ENCODE measurements around the gene EFNB1.

DNA sequence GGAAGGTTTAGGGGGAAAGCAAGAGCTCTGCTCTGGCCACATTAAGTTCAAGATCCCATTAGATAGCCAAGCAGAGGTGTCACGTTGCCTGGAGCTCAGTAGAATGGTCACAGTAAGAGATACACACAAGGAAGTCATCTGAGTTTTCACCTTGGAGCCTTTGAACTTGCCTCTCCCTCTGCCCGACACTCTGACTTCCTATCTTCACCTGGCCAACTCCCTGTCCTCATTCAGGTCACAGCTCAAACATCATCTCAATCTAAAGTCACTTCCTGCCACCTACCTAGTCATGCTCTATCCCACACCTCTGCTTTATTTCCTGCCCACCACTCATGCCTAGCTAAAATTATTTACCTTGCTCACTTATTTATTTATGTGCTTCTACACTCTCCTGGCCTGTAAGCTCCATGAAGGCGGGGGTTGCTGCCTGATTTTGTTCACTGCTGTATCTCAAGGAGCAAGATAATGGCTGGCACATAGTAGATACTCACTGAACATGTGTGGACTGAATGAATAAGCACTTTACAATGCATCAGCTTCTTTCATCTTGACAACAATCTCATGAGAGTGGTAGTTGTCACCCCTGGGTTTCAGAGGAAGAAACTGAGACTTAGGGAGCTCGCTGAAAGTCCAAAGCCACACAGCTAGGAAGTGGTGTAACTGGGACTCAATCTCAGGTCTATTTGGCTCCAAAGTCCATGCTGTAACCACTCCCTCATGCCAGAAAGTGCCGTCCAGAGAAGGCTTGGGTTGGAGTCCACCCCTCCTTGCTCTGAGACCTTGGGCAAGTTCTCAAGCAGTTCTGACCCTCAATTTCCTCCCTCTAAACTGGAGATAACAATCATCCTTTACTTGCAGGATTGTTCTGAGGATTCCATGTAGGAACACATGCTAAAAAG is 40.3 kb downstream of the EFNB1 start:
- TF ChIP-seq POLR2A (IDR thresholded peaks at IDR 0.05; ENCODE audit: low read length) (no peak), GATA1 (IDR thresholded peaks at IDR 0.05; ENCODE audit: low read depth, low read length) (no peak)
